22Rv1 (cell line): ENCODE data around the gene POLR2C.

Experiments used
- H3K27ac ChIP-seq: fragments of 450-650 bp; 2 replicates; pipeline ENCODE4 v1.5.1; 2017
- ZFX ChIP-seq: fragments of 450-650 bp; IDR thresholded peaks from 2 replicates; pipeline ENCODE4 v1.6.1; 2017; ENCODE audit warnings: antibody characterized with exemption, borderline replicate concordance
- TF ChIP-seq, protein P1 (sequence below): fragments of 450-650 bp; IDR thresholded peaks from 2 replicates; pipeline ENCODE4 v1.5.1; 2017; ENCODE audit warnings: mild to moderate bottlenecking

Gene POLR2C

DNA sequence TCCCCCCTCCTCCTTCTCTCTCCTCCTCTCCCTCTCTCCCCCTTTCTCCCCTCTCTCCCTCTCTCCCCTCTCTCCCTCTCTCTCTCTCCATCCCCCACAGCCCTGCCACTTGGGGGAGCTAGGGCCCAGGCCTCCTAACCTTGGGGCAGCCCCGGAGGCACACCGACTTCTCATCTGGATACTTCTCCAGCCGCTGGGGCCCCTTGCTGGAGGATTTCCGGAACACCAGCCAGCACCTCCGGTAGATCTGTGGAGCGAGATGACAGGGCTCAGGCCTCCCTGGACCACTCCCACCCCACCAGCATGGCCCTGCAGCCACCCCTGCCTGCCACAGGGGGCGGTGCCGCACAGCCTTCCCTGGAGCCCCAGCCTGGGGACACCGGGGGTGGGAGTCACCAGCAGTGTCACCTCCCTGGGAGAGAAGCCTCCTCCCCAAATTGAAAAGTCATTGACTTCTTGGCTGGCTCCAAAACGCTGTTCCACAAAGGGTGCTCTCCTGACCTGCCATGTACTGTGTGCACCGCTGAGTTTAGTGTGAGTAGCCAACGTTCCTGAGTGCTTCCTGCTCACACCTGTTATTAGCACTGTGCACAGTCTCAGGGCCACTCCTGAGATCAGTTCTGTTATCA, 13.3 kb downstream of the POLR2C start:
- no peak for TF ChIP-seq ZFX
- TF ChIP-seq, protein P1, sequence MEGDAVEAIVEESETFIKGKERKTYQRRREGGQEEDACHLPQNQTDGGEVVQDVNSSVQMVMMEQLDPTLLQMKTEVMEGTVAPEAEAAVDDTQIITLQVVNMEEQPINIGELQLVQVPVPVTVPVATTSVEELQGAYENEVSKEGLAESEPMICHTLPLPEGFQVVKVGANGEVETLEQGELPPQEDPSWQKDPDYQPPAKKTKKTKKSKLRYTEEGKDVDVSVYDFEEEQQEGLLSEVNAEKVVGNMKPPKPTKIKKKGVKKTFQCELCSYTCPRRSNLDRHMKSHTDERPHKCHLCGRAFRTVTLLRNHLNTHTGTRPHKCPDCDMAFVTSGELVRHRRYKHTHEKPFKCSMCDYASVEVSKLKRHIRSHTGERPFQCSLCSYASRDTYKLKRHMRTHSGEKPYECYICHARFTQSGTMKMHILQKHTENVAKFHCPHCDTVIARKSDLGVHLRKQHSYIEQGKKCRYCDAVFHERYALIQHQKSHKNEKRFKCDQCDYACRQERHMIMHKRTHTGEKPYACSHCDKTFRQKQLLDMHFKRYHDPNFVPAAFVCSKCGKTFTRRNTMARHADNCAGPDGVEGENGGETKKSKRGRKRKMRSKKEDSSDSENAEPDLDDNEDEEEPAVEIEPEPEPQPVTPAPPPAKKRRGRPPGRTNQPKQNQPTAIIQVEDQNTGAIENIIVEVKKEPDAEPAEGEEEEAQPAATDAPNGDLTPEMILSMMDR, result peak; percentile 44
- no peak overlapping the region for H3K27ac ChIP-seq

DNA sequence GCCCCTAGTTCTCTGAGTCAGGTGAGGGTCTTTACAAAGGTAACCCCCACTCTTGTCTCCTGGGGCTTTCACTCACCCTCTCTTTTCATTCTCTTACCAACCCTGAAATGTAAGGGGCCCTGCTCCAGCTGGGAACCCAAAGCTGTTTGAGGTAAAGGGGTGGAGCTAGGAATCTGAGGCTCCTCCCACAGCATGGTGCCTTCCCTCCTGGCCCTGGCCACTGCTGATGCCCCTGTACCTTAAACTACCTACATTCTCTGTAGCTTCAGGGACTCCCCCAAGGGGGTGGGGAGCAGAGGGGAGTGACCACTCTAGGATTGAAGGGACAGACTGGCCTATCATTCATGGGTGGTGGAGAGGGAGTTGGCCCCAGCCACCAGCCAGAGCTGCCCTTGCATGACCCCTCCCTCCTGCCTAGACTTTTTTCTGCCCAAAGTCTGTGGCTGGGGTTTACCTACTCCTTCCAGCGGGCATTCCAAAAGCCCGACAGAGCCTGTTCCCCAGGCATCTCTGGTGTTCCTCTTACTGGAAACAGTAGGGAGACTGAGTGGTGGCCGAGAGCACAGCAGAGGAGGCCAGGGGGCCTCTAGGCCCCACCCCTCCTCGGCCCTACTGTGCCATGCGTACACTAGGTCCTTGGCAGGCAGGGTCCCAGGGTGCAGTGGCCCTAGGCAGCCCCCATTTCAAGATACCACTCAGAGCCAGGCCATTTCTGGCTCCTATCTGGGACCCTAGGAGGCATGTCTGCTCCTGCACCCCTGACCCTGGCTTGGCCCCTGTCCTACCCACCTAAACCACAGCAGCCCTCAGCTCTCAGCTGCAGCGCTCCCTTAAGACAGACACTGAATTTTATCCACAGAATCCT, 14.3 kb downstream of the POLR2C start:
- no peak for TF ChIP-seq ZFX
- TF ChIP-seq, protein P1, result no peak
- H3K27ac ChIP-seq, result no peak overlapping the region

DNA sequence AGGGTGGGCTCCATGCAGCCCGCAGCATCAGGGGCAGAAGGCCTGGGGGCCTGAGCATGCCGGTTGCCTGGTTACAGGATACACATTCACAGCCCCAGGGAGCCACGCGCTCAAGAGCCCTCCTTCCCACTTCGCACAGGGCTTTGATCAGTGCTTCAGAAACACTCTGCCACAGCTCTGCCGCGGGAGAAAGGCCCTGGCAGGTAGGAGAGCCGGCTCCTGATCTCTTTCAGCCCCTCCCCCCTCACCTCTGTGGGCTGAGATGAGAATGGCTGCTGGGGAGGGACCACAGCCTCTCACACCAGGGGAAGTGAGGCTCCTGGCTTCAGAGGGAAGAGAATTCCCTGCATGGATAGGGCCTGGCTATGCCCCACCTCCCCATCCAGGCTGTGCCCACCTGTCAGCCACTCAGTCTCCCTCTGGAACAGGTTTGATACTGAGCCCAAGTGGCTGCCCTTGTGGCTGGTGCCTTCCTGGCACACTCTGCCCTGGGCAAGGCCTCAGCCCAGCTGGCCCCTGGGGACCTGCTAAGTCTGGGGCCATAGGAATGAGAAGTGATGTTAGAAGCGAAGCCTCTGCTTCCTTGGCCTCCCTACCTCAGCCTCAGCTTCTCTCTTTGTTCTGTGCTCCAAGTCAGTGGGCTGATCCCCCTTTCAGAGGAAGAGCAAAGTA, 15.2 kb downstream of the POLR2C start:
- H3K27ac ChIP-seq, result no peak overlapping the region
- TF ChIP-seq, protein P1, result no peak
- no peak for TF ChIP-seq ZFX

DNA sequence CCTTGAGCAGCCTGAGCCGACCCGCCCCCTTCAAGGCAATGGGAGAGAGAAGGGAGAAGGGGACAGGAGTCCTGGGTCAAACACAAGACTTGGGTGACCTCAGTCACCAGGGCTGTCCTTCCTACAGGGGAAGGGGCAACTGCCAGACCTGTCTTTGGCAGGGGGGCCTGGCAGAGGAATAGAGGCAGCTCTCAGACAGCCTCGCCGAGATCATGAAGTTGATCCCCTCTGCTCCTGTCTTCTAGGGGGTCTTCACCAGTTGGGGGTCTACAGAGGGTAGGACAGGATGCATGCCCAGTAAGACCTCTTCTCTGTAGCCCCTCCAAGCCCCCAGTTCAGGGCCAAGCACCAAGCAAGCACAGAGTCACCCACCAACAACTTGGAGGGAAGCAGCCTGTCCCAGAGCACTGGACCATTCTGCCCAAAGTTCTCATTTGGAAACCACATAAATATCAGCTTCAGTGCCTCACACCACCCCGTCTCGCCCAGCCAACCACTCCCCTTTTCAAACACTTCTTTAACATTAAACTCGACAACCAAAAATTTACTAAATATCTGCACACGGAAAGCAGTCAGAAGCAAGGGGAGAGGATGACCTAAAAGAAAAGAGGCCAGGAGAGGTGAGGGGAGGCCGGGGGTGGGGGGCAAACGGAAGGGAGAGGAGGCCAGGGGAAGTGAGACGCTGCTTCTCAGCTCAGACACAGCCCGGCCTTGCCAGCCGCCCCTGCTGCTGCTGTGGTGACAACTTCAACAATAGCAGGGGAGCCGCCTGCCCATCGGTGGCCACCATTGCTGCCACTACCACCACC, 16.1 kb downstream of the POLR2C start:
- H3K27ac ChIP-seq, result peak overlapping the region; percentile 64; the same call in 1 of the 2 replicates
- TF ChIP-seq, protein P1, result no peak
- no peak for TF ChIP-seq ZFX

DNA sequence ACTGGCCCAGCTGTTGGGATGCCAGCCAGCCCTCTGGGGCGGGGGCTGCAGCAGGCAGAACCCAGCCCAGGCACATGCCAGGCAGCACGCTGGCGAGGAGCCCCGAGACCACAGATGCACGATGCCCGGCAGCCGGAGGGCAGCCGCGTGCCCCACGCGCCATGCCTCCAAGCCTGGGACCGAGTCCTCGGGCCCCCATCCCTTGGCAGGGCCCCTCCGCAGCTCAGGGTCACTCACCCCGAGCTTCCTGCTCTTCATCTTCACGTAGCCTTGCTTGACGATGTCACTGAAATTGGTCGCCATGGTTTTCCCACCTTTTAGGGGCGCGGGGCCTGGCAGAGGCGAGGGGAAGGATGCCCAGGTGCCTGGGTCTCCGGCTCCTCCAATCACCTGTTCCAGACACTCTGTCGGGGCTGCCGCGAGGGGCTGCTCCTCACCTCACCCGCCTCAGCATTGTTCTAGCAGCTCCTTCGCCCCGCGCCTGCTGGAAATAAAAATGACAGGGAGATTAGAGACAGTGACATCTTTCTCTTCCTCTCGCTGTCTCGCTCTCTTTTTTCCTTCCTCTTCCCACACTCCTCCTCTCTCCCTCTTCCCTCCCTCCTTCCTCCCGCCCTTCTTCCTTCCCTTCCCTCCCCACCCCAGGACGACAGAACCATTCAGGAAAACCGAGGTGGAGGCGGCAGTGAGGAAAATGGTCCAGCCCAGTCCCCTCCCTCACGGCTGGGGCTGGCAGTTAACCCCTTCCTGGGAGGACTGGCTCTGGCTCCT, 16.9 kb downstream of the POLR2C start:
- peak overlapping the region; percentile 64 for H3K27ac ChIP-seq

More for the DNA sequence above, 16.9 kb downstream of the POLR2C start:
- no peak for TF ChIP-seq ZFX
- TF ChIP-seq, protein P1, result no peak
